ENCODE data around the gene PTK7.
"Not testable (repeated sequence)": the region's sequence is repeated elsewhere in the genome, so short reads cannot be mapped to it uniquely, and the experiment has no call there.

Gene PTK7

DNA sequence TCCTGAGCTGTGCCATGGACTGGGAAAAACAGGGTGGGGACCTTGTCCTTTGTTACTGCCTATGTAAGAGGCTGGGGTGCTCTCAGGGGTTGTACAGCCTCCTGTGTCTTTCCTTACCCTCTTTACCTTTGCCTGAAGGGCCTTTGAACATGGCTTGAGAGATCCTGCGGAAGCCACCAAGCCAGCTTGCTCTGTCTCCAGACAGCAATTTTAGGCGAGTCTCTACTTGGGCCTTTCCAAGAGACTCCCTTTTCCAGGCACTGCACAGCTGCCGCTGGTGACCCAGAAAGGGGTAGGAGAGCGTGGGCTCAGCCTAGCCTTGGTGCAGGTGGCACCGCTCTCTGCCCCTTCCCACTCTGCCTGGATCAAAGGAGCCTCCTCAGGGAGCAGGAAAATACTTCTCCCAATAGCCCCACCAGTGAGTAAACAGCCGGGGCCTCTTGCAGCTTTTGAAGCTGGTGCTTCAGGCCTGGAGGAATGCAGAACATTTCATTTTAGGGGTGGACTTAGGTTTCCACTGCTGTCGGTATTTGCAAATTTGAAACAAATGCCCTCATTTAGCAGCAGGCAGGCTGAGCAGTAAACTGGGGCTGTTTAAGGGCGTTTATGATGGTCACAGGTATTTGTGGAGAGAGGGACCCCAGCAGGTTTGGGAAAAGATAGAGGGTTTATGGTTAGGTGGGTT is 13.9 kb downstream of the PTK7 start:
- DNase-seq, result no peak

GRCh38 chr6:43090559-43090956 is 14.4 kb downstream of the PTK7 start:
- no peak for DNase-seq

DNA sequence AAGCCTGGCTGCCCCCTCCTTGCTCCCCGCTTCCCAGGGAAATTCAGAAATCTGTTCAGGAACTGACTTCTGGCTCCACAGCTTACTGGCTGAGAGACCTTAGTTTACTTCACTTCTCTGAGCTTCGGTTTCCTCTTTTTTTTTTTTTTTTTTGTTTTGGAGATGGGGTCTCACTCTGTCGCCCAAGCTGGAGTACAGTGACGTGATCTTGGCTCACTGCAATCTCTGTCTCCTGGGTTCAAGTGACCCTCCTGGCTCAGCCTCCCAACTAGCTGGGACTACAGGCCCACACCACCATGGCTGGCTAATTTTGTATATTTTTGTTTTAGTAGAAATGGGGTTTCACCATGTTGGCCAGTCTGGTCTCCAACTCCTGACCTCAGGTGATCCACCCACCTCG is 14.9 kb downstream of the PTK7 start:
- no peak for DNase-seq

DNA sequence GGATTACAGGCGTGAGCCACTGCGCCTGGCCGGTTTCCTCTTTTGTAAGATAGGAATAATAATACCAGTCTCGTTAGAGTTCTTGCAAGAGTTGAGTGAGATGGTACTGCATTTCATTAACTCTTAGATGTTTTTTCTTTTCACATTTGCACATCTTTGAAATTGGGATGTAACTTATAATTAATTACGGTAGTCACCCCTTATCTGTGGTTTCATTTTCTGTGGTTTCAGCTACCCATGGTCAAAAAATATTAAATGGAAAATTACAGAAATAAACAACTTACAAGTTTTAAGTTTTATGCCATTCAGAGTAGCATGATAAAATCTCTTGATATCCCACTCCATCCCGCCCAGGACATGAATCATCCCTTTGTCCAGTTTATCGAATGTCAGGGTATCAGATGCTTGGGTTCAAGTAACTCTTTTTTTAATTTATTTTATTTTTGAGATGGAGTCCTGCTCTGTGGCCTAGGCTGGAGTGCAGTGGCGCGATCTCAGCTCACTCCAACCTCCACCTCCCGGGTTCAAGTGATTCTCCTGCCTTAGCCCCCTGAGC is 15.4 kb downstream of the PTK7 start:
- DNase-seq, result no peak

DNA sequence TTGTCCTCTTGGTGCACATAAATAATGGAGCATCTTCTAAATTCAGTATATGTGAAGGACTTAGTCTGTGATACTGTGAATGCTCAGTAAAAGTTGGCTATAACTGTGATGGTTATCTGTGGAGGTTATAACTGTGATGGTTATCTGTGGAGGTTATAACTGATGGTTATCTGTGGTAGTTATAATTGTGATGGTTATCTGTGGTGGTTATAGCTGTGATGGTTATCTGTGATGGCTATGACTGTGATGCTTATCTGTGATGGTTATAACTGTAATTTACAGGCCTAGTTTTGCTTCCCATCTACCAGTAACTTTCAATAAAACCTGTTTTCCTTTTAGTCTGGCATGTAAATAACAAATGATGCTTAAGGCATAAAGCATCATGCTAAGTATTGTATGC is 16.5 kb downstream of the PTK7 start:
- no peak for DNase-seq

DNA sequence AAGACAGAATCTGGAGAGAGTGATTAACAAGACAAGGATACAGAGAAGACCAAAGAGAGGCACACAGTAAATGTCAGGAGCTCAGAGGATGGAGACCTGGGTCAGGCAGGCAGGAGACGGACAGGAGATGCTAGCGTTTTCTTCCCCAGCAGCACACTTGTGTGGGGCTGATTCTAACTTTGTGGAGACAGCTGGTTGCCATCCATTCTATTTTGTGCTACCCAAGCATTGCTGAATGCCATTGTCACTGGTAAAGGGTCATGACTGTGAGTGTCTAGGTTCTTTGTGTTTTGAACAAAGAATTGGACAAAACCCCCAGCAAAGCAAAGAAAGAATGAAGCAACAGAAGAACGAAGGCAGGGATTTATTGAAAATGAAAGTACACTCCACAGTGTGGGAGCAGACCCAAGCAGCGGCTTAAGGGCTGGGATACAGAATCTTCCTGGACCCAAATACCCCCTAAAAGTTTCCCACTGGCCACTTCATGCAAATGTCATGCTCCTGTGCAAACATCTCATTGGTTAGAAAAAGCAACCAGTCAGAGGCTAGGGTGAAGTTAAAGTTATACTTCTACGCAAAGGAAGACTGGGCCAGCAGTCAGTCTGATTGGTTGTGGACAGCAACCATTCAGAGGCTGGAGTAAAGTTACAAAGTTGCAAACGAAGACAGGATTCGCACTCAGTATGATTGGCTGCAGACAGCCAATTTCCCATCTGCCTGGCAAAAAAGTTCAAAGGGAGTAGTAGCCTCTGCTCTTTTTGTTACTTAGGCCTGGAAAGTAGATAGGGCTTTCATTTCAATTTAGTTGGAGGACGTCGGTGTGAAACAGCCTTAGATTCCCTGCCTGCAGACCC is 17.5 kb downstream of the PTK7 start:
- no peak for DNase-seq

- DNase-seq, result no peak
Measured at GRCh38 chr6:43095939-43096338, 19.8 kb downstream of the PTK7 start.

- no peak for DNase-seq
Measured at GRCh38 chr6:43096451-43097097, 20.5 kb downstream of the PTK7 start.

DNA sequence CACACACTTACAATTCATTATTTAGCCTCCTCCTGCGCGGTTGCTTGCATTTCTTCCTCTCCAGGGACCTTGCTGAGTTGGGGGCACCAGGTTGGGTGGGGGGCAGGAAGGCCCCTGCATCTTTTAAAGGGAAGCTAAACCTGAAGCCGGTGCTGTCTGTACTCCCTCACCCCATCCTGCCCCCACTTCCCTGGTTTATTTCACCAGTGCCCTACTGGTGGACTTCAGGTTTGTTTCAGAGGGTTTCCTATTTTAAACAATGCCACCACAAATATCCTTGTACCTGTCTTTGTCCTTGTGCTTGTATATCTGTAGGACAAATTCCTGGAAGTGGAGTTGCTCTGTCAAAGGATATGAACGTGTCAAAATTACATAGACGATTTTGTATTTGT is 21.0 kb downstream of the PTK7 start:
- DNase-seq, result no peak

- no peak for DNase-seq
Measured at GRCh38 chr6:43097502-43097901, 21.4 kb downstream of the PTK7 start.

DNA sequence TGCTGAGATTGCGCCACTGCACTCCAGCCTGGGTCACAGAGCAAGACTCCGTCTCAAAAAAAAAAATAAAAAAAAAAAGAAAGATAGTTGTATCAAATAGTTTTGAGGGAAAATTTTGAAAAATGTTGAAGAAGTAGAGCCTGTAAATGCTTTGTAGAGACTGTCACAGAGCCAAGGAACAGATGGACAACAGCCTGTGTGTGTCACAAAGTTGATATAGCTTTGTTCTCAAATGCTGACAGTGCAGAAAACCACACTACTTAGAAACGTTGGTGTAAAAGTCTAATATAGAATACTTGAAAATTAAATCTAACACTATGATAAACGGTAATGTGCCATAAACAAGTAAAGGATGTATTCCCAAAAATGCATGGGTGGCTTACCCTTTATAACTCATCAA is 25.4 kb downstream of the PTK7 start:
- no peak for DNase-seq

DNA sequence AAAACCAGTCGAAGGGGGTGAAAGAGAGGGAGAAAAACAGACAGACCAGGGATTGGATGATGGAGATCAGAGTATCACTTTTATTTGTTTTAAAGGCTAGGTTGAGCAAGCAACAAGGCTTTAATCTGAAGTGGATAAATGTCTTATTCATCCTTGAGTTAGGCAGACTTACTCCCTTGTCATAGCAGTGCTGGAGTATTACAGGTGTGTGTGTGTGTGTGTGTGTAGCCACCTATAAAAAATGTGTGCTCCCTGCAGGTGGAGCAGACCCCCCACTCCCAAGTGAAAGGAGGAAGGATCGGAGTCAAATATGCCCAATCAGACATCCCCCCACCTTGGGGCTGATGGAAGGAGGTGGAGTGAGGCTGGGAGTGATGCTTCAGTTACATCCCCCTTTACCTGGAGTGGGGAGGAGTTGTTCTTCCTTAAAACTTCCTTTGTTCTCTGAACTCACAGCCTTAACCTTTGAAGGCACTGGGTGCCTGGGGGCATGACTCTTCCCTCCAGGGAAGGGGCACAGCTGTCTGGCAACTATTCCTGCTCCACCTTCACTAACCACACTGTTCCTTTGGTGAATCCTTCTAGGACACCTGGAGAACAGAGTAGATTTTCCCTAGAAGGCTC is 27.3 kb downstream of the PTK7 start:
- no peak for DNase-seq

DNA sequence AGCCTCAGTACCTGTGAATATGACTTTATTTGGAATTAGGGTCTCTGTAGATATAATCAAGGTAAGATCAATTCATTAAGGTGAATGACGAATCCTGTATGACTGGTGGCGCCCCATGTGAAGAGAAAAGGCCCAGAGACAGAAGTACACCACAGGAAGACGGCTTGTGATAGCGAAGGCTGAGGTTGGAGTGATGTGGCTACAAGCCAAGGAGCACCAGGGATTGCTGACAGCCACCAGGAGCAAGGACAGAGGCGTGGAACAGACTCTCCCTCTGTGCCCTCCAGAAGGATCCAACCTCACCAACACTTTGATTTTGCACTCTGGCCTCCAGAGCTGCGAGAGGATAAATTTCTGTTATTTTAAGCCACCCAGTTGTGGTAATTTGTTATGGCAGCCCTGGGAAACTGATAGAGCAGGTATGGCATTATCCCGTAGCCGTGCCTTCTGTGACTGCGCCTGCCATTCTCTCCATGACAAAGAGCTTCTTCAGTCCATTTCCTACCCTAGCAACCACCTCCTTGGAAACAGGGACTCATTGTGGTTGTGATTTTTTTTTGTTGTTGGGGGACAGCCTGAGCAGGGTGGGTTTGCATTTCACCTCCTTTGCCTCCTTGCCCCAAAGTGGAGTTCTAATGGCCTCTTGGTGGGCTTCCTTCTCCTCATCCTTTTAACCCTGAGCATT is 29.6 kb downstream of the PTK7 start:
- no peak for DNase-seq

DNA sequence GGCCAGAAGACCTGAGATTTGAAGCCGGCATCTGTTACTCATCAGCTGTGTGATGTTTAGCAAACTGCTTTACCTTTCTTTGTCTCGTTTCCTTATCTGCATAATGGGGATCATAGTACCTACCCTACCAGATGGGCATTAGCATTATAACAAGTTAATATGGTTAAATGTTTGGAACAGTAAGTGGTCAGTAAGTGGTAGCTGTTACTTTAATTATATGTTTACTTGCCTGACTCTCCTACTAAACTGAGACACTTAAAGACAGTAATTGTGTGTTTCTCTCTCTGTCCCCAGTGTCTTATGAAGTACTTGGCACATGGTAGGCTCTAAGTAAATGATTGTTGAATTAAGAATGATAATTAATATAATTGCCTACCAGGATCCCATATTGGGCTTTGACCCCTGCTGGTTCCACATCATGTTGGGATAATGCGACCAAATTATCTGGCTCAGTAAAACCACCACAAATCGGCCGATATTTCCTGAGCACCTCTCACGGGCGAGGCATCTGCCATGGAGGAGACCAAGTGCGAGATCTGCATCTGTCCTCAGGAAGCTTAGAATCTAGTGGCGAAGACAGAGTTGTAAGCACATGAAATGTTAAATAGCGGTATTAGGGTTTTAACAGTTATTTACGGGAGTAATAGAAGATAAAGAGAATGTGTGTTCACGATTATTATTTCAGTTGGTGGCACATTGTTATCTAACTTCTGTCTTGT is 31.4 kb downstream of the PTK7 start:
- DNase-seq, result peak; percentile 72

DNA sequence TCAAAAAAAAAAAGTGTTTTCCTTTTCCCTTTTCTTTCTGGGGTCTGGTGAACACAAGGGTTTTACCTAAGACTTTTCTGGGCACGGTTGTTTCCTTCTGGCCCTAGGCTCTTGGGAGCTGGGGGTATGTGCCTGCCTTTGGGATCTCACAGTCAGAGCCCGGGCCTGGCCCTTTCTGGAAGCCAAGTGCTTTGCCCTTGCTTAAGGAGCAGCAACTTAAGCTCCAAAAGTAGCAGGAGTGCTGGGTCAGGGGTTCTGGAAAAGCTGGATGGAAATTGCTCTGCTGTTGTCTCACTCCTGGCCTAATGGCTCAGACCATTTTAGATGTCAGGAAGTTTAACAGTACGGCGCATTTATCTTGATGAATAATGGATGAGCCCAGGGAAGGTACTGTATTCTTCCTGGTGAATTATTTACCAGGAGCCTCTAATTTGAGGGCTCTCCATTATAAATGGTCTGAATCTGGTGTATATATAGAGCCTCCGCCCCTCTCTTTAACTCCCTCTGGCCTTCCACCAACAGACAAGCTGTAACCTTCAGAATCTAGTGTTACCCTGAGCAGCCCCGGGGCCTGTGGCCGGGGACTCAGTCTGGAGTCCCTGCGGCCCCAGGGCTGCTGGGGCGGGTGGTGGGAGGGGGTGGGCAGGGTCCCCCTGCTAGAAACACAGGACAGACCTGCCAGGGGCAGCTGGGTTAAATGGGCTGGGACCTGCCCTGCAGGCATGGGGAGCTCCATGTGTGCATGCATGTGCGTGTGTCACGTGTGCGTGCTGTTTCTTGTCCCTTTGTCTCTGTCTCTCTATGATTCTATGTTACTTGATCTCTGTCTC is 37.5 kb downstream of the PTK7 start:
- no peak for DNase-seq

GRCh38 chr6:43115365-43115764 is 39.3 kb downstream of the PTK7 start:
- DNase-seq, result no peak

DNA sequence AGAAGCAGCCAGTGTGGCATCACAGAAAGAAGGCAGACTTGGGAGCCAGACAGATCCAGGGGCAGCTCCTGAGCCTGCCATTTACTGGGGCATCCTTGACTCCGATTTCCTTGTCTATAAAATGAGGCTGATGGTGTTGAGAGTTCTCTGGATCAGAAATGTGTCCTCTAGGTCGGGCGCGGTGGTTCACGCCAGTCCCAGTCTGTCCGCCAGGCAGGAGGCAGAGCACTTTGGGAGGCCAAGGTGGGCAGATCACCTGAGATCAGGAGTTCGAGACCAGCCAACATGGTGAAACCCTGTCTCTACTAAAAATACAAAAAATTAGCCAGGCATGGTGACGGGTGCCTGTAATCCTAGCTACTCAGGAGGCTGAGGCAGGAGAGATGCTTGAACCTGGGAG is 41.4 kb downstream of the PTK7 start:
- DNase-seq, result not testable (repeated sequence)

- no peak for DNase-seq
Measured at GRCh38 chr6:43119482-43119881, 43.4 kb downstream of the PTK7 start.

GRCh38 chr6:43120101-43120763 is 44.1 kb downstream of the PTK7 start:
- DNase-seq, result peak; percentile 80

Measured in NCI-H82 (cell line).